ENCODE measurements around the gene IDH3G.
"Not testable (repeated sequence)": the region's sequence is repeated elsewhere in the genome, so short reads cannot be mapped to it uniquely, and the experiment has no call there.

IDH3G gene

GRCh38 chrX:153762626-153763173 lies 31.5 kb downstream of the IDH3G start:
- no peak for DNase-seq (ENCODE audit: low read depth)

DNA sequence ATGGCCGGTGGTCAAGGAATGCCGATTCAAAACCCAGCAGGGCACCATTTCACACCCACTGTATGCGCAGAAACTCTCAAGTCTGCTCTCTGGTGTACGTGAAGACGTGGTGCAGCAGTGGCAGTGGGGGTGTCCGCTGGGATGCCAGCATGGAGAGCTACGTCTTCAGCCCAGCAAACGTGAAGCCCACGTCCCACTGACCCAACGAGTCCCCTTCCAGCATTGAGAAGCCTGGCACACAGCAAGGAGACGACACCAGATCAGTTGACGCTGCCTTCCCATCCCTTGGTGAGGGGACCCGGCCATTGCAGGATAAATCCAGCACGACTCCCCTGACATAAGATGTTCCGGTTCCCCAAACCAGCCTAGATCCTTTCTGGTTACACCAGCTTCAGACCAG lies 32.3 kb downstream of the IDH3G start:
- no peak for DNase-seq (ENCODE audit: low read depth)

DNA sequence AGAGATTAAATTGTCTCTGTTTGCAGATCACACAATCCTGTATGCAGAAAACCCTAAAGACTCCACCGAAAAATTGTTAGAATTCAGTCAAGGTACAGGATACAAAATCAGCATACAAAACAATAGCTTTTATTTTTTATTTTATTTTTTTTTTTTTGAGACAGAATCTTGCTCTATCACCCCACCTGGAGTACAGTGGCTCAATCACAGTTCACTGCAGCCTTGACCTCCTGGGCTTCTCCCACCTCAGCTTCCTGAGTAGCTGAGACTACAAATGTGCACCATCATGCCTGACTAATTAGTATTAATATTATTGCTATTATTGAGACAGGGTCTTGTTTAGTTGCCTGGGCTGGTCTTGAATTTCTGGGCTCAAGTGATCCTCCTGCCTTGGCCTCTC lies 39.0 kb downstream of the IDH3G start:
- DNase-seq (ENCODE audit: low read depth), result no peak

- DNase-seq (ENCODE audit: low read depth), result no peak
These were observed 43.9 kb downstream of the IDH3G start for GRCh38 chrX:153750127-153750774.

GRCh38 chrX:153749017-153749416 lies 45.2 kb downstream of the IDH3G start:
- DNase-seq (ENCODE audit: low read depth), result not testable (repeated sequence)

DNA sequence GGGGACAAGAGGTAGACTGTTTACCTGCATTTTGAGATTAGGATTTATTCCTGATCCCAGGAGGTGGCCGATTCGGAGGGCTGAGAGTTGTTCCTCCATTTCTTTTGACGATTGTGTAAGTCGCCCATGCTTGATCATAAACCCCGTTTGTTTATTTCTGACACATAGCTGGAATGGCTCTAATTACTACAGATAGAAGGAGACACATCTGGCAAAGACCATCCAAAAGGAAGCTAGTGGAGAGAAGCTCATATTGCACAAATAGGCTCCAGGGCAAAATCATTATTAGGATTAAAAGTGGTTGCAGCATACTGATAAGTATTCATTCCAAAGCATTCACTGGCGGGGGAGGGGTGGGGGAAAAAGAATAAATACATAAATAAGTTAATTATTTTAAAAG lies 47.2 kb downstream of the IDH3G start:
- not testable (repeated sequence) for DNase-seq (ENCODE audit: low read depth)

- DNase-seq (ENCODE audit: low read depth), result no peak
These were observed 47.8 kb downstream of the IDH3G start for GRCh38 chrX:153746359-153746758.

- not testable (repeated sequence) for DNase-seq (ENCODE audit: low read depth)
These were observed 49.1 kb downstream of the IDH3G start for GRCh38 chrX:153745067-153745433.

DNA sequence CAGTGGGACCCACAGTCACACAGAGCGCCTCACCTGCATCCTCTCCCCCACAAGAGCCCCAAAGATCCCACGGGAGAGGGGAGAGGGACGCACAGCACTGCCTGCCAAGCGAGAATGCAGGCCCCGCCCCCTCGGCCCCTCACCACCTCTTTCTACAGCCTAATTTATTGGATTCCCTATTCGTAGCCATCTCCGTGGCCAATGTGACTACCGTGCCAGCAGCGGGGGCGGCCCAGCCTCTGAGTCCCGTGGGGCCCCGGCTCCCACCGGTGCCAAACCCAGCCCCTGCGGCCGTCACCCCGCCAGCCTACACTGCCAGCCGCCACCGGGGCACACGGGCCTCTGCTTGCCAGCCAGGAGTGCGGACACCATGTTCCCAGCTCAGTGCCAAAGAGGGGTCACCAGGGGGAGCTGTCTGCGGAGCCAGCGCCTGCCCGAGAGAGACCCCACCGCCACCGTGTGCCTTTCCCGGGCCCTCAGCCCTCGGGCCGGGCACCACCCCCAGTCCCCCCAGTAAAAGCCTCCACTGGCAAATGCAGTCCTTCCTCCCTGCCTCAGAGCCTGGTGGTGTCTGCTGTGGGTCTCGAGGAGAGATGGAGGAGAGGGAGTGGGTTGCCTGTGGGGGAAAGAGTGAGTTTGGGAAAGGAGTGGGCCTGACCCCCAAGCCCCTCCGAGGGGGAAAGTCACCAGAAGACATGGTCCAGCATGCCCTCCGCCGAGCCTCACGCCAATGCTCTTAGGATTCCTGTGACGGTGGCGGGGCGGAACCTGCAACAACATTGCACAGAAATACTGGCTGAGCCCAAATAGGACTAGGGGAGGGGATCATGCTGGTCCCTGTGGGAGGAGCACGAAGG lies 49.7 kb downstream of the IDH3G start:
- DNase-seq (ENCODE audit: low read depth), result no peak

GRCh38 chrX:153743468-153744209 lies 50.5 kb downstream of the IDH3G start:
- not testable (repeated sequence) for DNase-seq (ENCODE audit: low read depth)

DNA sequence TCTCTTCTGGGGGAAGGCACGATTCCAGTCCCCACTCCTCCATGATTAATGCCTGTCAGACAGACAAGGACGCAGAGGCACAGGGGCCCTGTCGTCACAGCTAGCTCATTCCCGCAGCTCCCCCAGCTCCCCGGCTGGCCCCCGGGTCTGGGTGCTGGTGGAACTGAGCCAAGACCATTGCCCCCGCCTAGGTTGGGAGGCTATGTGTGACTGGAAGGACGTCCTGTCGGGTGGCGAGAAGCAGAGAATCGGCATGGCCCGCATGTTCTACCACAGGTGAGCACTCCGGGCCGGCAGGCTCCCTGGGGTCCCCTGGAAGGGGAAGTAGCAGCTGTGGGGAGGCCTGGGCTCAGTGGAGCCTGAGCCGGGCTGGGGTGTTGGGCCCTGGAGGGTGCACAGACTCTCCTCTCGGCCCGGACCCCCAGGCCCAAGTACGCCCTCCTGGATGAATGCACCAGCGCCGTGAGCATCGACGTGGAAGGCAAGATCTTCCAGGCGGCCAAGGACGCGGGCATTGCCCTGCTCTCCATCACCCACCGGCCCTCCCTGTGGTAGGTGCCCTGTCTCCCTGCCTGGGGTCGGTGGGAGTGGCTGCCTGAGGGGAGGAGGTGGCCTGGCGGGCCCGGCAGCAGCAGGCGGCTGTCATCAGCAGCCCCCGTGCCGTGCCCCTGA lies 51.2 kb downstream of the IDH3G start:
- not testable (repeated sequence) for DNase-seq (ENCODE audit: low read depth)

- DNase-seq (ENCODE audit: low read depth), result not testable (repeated sequence)
These were observed 52.1 kb downstream of the IDH3G start for GRCh38 chrX:153742111-153742510.

DNA sequence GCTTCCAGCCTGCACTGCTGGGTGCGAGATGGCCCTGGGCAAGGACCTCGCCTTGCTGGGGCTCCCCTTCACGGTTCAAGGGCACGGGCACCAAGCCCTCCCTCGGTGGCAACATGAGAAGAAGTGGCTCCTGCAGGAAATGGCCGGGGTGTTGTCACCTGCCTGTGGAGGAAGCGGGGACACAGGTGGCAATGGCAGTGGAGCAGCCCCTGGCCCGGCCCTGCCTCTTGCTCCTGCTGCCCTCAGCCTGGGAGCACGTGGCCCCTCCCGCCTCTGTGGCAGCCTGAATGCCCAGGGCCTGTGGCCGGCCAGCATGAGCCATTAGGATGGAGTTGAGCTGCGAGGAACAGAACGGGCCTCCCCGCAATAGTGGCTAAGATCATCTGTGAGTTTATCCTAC lies 52.7 kb downstream of the IDH3G start:
- DNase-seq (ENCODE audit: low read depth), result no peak

GRCh38 chrX:153740631-153741222 lies 53.4 kb downstream of the IDH3G start:
- no peak for DNase-seq (ENCODE audit: low read depth)

- DNase-seq (ENCODE audit: low read depth), result no peak
These were observed 54.3 kb downstream of the IDH3G start for GRCh38 chrX:153739754-153740486.

DNA sequence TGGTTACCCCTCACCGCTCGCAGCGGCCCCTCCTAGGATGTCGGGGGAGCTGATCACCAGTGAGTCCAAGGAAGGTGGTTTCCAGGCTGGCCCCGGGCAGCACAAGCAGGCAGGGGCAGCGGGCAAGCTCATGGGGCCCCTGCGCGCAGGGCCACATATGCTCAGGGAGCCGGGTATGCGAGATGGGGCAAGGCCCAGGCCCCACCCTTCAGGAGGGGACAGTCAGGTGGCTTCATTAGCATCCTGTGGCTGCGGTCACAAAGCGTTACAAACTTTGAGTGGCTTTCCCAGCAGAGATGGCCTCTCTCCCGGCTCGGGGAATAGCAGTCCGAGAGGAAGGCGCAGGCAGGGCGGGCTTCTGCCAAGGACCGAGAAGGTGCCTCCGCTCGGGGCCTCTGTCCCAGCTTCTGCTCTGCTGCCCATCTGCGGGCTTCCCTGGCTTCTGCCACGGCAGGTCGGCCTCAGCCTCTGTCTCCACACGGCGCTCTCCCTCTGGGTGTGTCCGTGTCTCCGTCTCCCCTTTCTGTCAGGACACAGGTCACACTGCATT lies 56.0 kb downstream of the IDH3G start:
- no peak for DNase-seq (ENCODE audit: low read depth)

- DNase-seq (ENCODE audit: low read depth), result no peak
These were observed 57.2 kb downstream of the IDH3G start for GRCh38 chrX:153736871-153737441.

- DNase-seq (ENCODE audit: low read depth), result no peak
These were observed 57.9 kb downstream of the IDH3G start for GRCh38 chrX:153736071-153736820.

All from activated T-helper 1 cell treated with Interleukin-2 at 50 U/mL for 16 hours (primary cell).